HG03066 (cell line): ENCODE data around the gene ITFG1.
"Not testable (repeated sequence)": the region's sequence is repeated elsewhere in the genome, so short reads cannot be mapped to it uniquely, and the experiment has no call there.

Source experiments
- ATAC-seq: cut with Tn5 transposase; IDR thresholded peaks from one replicate; pipeline ENCODE4 v1.9.1; 2021; ENCODE audit warnings: low read depth; ENCODE audit not compliant: unreplicated experiment

The ITFG1 gene

GRCh38 chr16:47349029-47349428 is 111.8 kb downstream of the ITFG1 start:
- ATAC-seq, result not testable (repeated sequence)

DNA sequence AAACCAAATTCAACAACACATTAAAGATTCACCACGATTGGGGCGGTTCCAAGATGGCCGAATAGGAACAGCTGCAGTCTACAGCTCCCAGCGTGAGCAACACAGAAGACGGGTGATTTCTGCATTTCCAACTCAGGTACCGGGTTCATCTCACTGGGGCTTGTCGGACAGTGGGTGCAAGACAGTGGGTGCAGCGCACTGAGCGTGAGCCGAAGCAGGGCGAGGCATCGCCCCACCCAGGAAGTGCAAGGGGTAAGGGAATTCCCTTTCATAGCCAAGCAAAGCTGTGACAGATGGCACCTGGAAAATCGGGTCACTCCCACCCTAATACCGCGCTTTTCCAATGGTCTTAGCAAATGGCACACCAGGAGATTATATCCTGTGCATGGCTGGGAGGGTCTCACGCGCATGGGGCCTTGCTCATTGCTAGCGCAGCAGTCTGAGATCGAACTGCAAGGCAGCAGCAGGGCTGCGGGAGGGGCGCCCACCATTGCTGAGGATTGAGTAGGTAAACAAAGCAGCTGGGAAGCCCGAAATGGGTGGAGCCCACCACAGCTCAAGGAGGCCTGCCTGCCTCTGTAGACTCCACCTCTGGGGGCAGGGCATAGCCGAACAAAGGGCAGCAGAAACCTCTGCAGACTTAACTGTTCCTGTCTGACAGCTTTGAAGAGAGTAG is 113.7 kb downstream of the ITFG1 start:
- ATAC-seq, result not testable (repeated sequence)

DNA sequence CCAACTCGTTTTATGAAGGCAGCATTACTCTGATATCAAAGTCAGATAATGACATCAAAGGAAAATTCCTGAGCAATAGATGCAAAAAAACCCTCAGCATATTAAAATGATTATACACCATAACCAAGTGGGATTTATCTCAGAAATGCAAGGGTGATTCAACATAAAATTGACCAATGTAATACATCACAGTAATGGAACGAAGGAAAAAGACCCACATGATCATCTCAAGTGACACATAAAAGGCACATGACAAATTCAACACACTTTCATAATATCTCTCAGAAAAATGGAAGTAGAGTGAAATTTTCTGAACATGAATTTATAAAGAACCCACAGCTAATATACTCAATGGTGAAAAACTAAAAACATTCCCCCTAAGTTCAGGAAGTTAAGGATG is 118.8 kb downstream of the ITFG1 start:
- ATAC-seq, result no peak

GRCh38 chr16:47330562-47330961 is 130.3 kb downstream of the ITFG1 start:
- ATAC-seq, result not testable (repeated sequence)

GRCh38 chr16:47324309-47324708 is 136.6 kb downstream of the ITFG1 start:
- not testable (repeated sequence) for ATAC-seq

DNA sequence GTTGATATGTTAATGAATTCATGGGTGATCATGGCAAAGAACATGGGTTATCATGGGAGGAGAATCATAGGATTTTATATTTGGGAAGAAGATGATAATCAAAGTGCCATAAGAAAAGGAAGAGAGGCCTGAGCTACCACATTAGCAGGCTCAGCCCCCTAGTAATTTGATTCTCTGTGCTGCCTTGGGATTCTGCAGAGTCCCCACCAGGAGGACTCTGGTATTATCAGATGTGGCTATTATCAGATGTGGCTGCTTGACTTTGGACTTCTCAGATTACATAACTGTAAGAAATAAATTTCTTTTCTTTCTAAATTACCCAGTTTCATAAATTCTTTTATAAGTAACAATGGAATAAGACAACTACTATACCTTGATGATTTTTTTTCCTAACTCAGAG is 137.6 kb downstream of the ITFG1 start:
- ATAC-seq, result no peak

- ATAC-seq, result no peak
Observed at GRCh38 chr16:47320546-47321310, 140.1 kb downstream of the ITFG1 start.

GRCh38 chr16:47317465-47318240 is 143.2 kb downstream of the ITFG1 start:
- no peak for ATAC-seq

- ATAC-seq, result no peak
Observed at GRCh38 chr16:47316442-47317015, 144.3 kb downstream of the ITFG1 start.

GRCh38 chr16:47311738-47312505 is 148.9 kb downstream of the ITFG1 start:
- ATAC-seq, result no peak

DNA sequence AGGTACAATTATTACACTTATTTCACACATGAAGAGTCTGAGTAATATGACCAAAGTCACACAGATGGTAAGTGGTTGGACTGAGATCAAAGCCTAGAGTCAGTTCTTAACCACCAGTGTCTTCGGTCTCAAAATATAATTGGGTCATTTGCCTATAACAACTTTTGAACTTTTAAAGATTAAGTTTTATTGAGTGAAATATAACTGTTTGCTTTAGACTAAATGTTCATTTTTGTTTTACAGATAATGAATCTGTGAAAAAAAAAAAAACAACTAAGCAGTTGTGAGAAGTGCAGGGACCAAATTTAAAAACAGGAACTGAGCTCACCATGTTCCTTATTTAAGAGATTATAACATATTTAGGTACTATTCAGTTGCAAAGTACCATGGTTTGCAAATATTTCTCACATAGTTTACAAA is 150.1 kb downstream of the ITFG1 start:
- ATAC-seq, result no peak

DNA sequence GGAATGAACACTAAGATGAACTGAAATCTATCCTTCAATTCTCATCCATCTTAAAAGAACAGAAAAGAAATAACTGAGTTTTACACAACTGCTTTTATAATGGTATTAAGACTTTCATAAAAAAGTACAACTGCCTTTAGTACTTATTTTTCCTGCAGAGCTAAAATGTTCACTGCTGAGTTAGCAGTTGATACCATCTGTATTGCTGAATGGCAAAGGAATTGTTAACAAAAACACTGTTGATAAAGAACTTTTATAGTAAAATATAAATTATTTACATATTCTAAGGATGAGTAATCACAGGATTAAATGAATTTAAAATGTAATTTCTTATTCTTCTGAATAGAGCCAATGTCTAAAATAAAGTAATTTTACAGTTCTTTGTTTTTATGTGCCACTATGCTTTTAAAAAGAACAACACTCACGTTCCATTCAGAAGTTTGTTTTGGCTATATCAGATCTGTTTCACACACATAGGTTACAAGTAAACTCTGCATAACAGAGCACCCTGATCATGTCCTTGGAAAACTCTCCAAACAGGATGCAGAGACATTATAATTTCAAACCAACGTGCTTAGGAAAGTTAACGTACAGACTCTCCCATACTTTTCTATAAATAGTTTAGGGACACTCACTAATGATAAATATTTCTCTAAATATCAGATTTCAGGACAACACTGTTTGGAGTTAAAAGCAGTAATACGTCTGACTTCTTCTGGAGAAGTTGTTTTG is 151.1 kb downstream of the ITFG1 start:
- no peak for ATAC-seq

DNA sequence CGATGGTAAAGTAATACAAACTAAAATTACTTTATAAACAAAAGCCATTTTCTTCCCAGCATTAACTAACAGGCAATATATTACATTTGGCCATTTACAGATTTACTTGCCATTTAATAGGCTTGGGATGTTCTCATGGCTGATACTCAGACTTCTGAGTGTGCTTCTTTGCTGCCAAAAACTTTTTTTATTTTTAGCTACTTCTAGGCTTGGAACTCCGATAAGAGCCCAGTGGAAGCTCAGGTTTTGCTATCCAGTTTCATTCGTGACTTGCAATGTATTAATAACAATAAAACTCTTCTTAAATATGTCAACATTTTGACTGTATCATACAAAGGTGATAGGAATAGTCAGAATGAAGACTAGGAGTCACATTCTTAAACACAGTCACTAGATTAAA is 152.3 kb downstream of the ITFG1 start:
- no peak for ATAC-seq

GRCh38 chr16:47304563-47304962 is 156.3 kb downstream of the ITFG1 start:
- no peak for ATAC-seq

GRCh38 chr16:47299587-47299986 is 161.3 kb downstream of the ITFG1 start:
- ATAC-seq, result no peak

DNA sequence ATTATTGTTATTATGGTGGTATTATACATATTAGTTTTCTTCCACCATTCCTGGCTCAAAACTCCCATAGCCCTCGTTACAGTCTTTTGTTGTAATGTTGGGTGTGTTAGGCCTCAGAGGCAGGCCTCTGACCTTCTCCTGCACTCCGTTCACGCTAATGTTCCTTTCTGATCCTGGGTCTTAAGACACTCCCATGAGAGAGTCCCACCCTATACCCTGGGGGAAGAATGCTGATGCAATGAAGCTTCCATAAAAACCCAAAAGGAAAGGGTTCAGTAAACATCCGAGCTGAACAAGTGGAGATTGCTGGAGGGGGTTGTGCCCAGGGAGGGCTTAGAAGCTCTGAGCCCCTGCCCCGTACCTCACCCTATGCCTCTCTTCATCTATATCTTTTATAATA is 175.9 kb downstream of the ITFG1 start:
- ATAC-seq, result no peak

DNA sequence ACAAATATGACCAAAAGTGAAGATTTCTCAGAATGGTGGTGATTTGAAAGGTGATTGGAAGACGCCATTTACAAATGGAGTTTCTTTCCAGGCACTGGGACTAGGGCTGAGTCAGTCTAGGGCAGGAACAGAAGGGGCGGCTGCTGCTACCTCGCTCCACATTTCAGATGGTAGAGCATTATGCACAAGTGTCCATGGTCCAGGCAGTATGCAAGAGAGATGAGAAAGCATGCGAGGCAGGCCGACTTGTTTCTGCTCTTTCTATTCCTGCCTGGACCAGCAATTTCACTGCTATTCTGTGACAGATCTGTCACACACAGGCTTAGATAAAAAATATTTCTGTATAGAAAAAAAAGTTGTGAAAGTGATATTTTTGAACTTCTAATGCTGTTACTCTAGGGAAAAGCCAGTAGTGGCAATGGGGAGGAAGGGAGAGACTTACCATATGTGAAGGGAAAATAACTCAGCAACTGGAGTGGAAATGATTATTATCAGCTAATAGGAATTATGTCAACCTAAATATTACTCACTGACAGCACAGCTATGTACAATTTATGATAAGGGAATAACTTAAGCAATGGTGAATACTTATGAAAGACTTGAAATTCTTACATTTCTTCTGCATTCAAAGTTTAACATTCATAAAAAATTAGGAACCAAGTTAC is 182.4 kb downstream of the ITFG1 start:
- ATAC-seq, result no peak

DNA sequence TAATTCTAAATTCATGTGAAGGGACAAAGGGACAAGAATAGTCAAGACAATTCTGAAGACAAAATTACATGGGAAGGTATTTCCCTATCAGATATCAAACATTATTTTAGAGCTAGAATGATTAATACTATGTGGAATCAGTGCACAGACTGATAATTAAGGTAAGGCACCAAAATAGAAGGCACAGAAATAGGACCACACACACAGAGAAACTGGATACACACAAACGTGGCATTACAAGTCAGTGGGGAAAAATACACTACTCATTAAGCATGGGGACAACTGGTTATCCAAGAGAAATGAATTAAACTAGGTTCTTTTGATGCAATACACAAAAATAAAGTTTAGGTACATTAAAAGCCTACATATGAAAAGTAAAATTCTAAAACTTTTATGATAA is 184.3 kb downstream of the ITFG1 start:
- no peak for ATAC-seq

DNA sequence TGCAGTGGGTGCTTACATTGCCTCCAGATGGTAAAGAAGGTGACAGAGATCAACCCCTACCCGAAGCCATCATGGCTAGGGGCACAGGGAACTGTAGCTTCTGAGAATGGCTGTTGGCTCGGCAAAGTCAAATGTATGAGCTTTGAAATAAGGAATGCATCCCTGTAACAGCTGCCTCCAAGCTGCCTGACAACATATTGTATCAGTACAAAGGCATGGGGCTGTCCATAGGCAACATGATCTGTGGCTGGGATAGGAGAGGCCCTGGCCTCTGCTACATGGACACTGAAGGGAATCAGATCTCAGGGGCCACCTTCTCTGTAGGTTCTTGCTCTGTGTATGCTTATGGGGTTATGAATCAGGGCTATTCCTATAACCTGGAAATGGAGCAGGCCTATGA is 197.9 kb downstream of the ITFG1 start:
- no peak for ATAC-seq
